Measurements from ENCODE around the gene ARRB1. TPM values are rescaled to one million over a fixed set of nuclear protein-coding genes. Genes with fewer than 3 reads are reported as not detected.
A peak's percentile ranks its signal among the peaks of the same experiment; 100 is the strongest.

ARRB1 gene
- total RNA-seq, 1 experiment from 2014 or later = 34.9 TPM

GRCh38 chr11:75229466-75229865, 122.0 kb downstream of the ARRB1 start:
- in situ Hi-C loops (cut with HindIII; ENCODE audit: low pct_unique_long_range_greater_than_20kb, low sequenced_read_pairs) = no loop called here
- DNase-seq (ENCODE audit: low read depth) = no peak

DNA sequence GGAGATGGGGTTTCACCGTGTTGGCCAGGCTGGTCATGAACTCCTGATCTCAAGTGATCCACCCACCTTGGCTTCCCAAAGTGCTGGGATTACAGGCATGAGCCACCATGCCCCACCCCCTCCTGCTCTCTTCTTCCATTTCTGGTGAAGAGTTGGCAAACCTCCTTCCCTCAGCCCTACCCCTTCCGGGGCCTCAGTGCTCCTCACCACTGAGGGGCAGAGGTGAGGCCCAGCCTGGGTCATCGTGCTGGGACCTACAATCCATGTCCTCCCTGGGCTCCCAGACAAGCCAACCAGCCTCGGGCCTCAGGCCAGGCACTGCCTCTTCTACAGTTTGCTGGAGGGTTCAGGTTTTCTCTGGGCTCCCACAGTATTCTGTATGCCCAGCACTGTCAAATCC, 125.7 kb downstream of the ARRB1 start:
- in situ Hi-C loops (cut with HindIII; ENCODE audit: low pct_unique_long_range_greater_than_20kb, low sequenced_read_pairs) = no loop called here
- no peak for DNase-seq (ENCODE audit: low read depth)

- no peak for DNase-seq (ENCODE audit: low read depth)
- in situ Hi-C loops (cut with HindIII; ENCODE audit: low pct_unique_long_range_greater_than_20kb, low sequenced_read_pairs) = no loop called here
Measured at GRCh38 chr11:75223954-75224643, 127.4 kb downstream of the ARRB1 start.

DNA sequence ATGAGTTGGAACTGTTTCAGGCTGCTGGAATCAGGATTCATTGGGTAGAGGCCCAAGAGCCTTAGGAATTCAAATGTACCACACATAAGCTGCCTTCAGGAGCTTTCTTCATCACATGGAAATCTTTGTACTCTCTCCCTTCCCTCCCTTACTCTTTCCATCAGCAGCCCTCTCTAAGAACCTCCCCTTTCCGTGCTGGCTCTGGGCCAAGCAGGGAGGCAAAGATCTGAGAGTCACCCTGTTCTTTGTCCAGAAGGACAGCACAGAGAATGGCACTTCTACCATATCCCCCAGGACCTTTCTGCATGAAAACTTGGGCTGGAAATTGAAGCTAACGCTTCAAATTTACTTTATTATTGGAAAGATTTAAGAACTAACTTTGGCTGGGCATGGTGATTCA, 131.6 kb downstream of the ARRB1 start:
- DNase-seq (ENCODE audit: low read depth) = no peak
- in situ Hi-C loops (cut with HindIII; ENCODE audit: low pct_unique_long_range_greater_than_20kb, low sequenced_read_pairs) = no loop called here

DNA sequence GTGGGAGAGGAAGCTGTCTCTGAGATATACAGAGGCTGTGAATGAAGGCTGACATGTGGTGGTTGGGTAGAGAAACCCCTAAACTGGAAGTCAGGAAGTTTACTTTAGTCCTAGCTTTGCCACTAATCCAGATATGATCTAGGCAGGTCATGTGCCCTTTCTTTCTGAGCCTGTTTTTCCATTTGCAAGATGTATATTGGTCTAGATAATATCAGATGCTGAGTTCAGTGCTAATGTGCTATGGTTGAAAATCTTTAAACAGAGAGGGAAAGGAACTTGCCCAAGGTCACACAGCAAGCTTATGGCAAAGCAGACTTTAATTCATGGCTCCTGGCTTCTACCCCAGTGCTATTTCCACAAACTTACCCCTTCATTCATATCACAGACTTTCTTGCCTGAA, 136.6 kb downstream of the ARRB1 start:
- in situ Hi-C loops (cut with HindIII; ENCODE audit: low pct_unique_long_range_greater_than_20kb, low sequenced_read_pairs) = no loop called here

GRCh38 chr11:75214411-75214821, 137.0 kb downstream of the ARRB1 start:
- in situ Hi-C loops (cut with HindIII; ENCODE audit: low pct_unique_long_range_greater_than_20kb, low sequenced_read_pairs) = no loop called here
- DNase-seq (ENCODE audit: low read depth) = peak; percentile 67

More for the DNA sequence above, 136.6 kb downstream of the ARRB1 start:
- DNase-seq (ENCODE audit: low read depth) = no peak

Other genes with a start within 250 kb of the ARRB1 start
- gene SLCO2B1, start 200.6 kb downstream of the ARRB1 start, total RNA-seq (2014; rRNA removed; shearing (Covaris generic); ENCODE audit: low replicate concordance) = 5.0 and 15.6 TPM in 2 replicates
- gene TPBGL, start 110.9 kb downstream of the ARRB1 start, total RNA-seq (2014; rRNA removed; shearing (Covaris generic); ENCODE audit: low replicate concordance) = not detected in 2 replicates
- gene RPS3, start 47.9 kb upstream of the ARRB1 start, total RNA-seq (2014; rRNA removed; shearing (Covaris generic); ENCODE audit: low replicate concordance) = 1,630 and 1,968 TPM in 2 replicates
- gene KLHL35, start 81.5 kb upstream of the ARRB1 start, total RNA-seq (2014; rRNA removed; shearing (Covaris generic); ENCODE audit: low replicate concordance) = not detected in 2 replicates
- gene GDPD5, start 174.3 kb upstream of the ARRB1 start, total RNA-seq (2014; rRNA removed; shearing (Covaris generic); ENCODE audit: low replicate concordance) = 1.6 and 2.8 TPM in 2 replicates
- 51.3 and 72.5 TPM in 2 replicates for gene SERPINH1, start 210.6 kb upstream of the ARRB1 start, total RNA-seq (2014; rRNA removed; shearing (Covaris generic); ENCODE audit: low replicate concordance)

All from Caki2 (cell line).